Left hindlimb (tissue), 1 donor: ENCODE measurements around the gene TAAR9.
"Not testable (repeated sequence)": the region's sequence is repeated elsewhere in the genome, so short reads cannot be mapped to it uniquely, and the experiment has no call there.

ENCODE experiments used
- DNase-seq: peaks from one replicate; pipeline ENCODE4 v3.0.0-alpha.2; 2018

TAAR9 gene

DNA sequence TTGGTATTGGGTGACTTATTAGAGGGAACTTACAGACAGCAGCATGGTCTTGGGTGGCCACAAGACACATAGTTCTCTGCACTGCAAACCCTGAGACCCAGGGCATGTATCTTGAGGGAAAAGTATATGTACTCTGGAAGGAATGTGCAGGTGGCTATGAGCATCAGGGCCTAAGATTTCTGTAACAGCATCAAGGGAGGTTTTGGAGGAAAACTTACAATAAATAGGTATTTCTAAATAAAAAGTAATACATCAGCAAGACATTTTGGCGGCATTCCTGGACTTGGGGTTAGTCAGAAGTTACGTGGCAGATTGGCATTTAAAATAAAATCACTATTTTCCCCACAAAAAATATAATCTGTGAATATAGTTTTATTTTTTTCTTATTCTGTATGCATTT is 17.1 kb upstream of the TAAR9 start:
- no peak for DNase-seq

DNA sequence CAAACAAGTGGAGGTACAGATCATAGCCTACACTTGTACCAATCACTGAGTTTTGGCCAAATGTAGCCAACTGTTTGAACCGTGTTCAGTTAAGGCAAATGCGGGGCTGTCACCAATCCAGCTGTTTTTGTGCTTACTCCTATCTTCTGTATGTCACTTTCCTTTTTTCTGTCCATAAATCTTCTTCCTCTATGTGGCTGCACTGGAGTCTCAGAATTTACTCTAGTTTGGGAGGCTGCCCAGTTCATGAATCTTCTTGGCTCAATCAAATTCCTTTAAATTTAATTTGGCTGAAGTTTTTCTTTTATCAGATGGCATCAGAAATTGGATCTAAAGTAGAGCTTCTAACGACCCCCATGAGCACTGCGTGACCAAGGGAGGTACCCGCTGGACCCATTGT is 13.4 kb upstream of the TAAR9 start:
- DNase-seq: no peak

DNA sequence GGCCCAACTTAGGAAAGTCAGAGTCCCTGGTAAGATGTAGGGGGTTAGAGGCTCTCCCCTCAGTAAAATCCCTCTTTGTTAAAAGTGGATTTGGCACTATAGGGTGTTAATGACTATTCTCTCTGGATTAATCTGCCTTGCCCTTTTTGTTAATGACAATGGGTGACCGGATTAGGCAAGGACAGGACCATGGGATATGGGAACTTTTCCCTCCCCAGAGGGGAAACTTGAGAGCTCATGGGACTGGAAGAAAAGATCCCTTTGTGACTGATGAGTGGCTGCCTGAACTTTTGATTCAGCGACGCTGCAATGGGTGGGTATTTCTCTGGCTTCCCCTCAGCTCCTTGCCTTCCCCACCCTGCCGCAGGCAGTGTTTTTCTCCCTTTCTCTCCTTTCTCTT is 12.2 kb upstream of the TAAR9 start:
- DNase-seq: no peak

DNA sequence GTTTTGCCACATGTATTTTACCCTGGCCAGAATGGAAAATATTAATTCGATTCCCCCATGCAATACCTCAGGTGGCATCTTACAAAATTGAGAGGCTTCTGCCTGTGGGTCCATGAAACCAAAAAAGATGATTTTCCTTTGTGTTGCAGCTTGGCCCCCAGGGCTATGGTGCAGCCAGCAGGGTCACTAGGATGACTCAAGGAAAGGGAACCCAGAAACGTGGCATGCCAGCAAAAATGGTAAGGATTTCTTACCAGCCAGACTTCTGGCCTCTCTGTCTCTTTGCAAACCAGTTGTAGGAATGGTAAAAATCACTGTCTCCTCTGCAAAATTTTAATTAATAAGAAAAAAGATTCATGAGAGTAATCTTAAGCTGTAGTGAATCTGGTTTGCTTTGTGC is 11.6 kb upstream of the TAAR9 start:
- no peak for DNase-seq

DNA sequence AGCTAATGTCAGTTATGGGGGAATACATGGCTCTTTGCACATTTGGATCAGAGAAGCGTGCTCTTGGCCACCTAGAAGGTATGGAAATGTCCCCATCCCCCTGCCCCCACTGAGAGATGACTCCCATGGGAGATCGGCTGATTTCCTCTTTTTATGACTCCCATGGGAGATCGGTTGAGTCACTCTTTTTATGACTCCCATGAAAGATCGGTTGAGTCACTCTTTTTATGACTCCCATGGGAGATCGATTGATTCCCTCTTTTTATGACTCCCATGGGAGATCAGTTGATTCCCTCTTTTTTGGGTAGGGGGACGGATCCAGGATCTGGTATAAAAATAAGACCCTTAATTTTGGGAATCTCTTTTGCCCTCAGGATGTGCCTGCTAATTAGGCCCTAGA is 10.3 kb upstream of the TAAR9 start:
- DNase-seq: no peak

DNA sequence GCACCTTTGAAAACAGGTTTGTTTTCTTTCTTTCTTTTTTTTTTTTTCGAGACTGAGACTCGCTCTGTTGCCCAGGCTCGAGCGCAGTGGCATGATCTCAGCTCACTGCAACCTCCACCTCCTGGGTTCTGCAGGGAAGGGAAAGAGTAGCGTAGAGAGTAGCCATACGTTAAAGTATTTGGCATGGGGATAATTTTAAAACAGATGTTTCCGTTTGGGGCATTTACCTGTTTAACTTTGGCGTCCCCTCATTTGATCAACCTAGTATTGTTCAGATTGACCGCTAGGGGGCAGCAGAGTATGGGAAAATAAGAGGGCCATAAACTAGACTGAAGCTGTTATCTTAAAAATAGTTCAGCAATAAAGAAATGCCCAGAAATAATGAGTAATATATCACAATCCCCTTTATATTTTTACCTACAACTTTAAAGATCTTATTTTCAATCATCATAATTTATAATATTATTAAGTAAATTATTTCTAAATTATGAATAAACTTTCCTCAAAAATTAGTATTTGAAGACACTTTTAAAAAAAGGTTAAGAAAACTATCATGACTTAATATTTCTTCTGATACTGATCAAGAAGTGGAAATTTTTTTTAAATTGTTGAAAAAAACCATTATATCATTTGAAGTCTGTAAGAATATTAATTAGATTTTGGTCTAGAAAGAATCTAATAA is 7.6 kb upstream of the TAAR9 start:
- peak; percentile 41 for DNase-seq

DNA sequence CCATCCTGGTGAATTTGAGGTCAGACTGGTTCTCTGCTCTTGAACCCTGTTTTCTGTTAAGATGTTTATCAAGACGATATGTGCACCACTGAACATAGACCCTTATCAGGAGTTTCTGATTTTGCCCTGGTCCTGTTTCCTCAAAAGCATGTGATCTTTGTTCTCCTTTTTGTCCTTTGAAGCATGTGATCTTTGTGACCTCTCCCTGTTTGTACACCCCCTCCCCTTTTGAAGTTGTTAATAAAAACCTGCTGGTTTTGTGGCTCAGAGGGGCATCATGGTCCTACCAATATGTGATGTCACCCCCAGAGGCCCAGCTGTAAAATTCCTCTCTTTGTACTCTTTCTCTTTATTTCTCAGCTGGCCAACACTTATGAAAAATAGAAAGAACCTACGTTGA is 3.5 kb upstream of the TAAR9 start:
- DNase-seq: not testable (repeated sequence)

DNA sequence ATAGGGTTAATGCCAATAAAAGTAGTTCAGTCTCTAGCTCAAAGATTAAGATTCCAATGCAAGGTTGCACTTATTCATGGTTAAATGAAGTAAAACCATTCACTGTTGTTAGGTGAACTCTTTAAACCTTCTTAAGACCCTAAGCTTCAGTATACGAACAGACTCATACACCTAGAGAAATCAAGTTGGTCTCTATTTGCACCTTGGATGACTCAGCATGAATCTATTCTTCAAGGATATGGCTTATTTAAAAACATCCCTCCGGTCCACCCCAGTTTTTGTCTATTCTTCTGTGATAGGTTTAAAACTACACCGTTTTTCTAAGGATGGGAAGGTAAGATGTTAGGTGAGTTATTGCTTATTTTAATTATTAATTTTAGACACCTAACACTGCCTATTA is 932 bp upstream of the TAAR9 start:
- no peak for DNase-seq

DNA sequence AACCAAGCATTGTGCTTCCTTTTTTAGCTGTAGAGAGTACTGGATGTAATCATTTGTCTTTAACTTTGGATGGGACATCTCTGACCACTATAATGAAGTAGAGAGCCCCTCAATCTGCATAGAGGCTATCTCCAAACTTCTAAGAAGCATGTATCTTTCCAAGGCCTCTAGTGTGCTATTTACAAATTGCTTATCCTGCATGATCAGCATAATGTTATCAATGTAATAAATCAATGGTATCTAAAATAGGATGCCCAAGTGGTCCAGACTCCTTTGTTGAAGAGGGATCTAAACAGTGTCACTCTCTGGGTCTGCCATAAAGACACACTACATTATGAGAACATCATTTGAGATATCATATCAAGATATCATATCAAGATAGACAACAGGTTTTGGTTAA is 6.7 kb downstream of the TAAR9 start:
- DNase-seq: no peak

DNA sequence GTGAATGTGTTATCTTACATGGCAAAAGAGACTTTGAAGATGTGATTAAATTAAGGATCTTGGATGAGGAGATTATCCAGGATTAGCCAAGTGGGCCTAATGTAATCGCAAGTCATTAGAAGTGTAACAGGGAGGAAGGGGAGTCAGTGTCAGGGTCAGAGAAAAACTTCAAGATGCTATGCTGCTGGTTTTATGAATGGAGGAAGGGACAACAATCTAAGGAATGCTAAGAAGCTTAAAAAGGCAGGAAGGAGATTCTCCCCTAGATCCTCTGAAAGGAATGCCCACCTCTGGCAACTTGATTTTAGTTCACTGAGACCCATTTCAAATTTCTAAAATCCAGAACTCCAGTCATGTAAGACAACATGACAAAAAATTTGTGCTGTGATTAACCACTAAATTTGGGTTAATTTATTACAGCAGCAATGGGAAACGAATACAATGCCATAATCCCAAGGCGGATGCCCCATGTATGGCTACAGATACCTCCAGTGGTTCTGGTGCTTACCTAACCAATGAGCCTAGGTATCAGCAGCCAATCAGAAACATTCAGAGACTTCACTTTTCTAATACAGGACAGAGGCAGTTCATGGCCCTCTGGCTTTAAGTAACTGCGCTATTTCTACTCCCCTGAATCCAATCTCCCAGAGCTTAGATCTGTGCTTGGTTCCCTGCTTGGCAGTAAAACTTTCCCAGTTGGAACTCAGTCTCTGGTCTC is 10.8 kb downstream of the TAAR9 start:
- no peak for DNase-seq

DNA sequence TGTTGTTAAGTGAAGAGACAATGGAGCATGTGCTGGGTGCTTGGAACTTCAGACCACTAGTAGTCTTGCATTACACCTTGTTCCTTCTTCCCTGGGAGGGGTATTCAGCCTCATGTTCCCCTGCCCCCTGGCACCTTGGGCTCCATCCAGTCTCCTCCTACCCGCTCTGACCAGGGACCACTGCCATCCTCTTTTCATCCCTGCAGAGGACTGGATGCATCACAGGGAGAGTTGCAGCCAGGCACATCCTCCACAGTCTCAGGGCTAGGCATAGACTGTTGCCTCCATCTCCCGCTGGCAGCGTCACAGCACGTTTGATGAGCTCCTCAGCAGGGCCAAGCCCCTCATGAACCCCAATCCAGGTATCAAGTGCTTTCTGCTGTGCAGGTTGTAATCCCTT is 13.1 kb downstream of the TAAR9 start:
- DNase-seq: no peak

DNA sequence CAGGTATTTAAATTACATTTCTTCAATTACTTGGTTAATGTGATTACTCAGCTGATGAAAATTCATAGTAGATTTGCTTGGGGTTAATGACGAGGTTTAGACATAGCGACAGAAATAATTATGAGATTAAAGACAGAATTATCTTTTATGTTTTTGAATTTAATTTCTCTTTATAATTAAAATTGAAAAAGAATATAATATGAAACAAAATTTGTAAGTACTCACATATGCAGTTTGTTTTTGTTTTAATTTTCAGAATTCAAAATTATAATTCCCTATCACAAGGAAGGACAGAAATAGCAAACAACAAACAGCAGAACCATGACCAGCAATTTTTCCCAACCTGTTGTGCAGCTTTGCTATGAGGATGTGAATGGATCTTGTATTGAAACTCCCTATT is 14.3 kb downstream of the TAAR9 start, which contains the start of gene TAAR8:
Gene TAAR8 (plus strand): TSS at position 301 of the 400 bp plus-strand sequence. CDS start 21 bp downstream, at position 322.
- no peak for DNase-seq

DNA sequence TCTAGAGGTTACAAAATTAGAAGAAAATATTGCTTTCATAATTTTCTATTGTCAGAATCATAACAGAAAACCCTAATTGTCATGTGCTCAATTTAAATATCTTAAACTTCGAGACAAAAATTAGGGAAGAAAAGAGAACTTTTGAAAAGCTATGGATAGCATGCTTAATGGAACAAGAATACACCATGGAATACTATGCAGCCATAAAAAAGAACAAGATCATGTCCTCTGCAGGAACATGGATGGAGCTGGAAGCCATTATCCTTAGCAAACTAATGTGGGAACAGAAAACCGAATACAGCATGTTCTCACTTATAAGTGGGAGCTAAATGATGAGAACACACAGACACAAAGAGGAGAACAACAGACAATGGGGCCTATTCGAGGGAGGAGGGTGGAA is 22.0 kb downstream of the TAAR9 start:
- DNase-seq: not testable (repeated sequence)

DNA sequence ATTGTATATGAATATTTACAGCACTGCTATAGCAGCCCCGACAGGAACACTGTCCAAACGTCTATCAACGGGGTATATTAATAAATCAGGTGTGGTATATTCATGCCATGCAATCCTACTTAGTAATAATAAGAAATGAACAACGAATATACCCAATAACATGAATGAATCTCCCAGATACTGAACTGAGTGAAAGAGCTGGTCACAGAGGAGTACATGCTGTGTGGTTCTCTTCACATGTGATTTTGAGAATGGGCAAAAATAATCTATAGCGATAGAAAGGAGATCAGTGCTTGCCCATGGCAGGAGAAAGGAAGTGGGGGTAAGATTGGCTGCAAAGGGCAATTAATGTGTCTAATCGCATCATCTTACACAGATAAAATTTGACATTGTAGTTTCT is 28.3 kb downstream of the TAAR9 start:
- DNase-seq: no peak

DNA sequence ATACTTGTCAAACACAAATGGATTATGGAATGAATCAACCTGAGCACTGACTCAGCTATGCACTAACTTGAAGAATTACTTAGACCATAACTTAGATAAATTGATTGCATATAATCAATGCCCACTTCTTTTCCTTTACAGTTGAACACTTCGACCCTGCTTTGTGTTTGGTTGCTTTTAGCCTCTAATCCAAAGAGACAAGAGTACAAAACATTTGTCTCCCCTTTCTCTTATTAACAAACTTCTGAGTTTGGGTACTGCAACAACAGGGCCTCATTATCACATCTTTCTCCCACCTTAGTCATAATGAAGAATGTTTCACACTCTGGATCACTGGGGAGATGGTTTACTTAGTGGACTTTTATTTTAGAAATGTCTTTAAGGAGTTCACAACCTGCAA is 29.5 kb downstream of the TAAR9 start:
- DNase-seq: no peak

DNA sequence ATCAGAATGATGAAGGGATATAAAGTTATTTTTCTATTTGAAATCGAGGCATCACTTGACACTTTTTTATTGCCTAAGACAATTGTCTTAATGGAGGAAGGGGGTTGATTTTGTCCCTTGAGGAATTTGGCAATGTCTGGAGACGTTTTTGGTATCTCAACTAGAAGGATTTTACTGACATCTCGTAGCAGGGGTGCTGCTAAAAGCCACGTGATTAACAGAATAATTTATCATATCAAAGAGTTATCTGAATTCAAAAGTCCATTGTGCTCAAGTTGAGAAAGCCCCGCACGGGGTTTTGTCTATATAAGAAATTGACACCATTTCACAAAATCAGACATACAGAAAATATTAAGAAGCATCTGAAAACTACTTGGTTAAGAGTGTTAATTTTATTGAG is 30.5 kb downstream of the TAAR9 start:
- no peak for DNase-seq

DNA sequence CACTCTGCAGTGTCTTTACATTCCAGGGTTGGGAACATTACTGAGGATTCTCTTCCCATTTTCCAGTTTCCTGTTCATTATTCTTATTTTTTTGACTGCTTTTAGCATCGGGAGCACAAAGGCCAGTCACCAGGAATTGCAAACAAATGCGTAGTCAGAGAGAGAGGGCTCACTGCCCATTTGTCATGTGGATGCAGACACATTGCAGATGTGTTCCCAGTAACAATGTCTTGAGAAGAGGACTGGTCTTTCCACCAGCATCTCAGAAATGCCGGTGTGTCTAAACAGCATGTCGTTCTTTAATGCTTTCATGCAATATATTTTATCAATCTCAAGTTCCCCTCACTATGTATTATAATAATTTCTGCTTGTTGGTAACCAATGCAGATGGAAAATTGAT is 31.1 kb downstream of the TAAR9 start:
- DNase-seq: no peak

DNA sequence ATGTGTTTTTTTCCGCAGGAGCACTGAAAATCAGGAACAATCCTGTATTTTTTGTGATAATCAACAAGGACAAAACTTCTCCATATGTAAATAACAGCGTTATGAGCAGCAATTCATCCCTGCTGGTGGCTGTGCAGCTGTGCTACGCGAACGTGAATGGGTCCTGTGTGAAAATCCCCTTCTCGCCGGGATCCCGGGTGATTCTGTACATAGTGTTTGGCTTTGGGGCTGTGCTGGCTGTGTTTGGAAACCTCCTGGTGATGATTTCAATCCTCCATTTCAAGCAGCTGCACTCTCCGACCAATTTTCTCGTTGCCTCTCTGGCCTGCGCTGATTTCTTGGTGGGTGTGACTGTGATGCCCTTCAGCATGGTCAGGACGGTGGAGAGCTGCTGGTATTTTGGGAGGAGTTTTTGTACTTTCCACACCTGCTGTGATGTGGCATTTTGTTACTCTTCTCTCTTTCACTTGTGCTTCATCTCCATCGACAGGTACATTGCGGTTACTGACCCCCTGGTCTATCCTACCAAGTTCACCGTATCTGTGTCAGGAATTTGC is 32.2 kb downstream of the TAAR9 start, which contains the start of gene TAAR6:
Gene TAAR6 (plus strand): TSS at position 102 of the 557 bp plus-strand sequence. CDS start 0 bp downstream, at position 102.
- DNase-seq: no peak

DNA sequence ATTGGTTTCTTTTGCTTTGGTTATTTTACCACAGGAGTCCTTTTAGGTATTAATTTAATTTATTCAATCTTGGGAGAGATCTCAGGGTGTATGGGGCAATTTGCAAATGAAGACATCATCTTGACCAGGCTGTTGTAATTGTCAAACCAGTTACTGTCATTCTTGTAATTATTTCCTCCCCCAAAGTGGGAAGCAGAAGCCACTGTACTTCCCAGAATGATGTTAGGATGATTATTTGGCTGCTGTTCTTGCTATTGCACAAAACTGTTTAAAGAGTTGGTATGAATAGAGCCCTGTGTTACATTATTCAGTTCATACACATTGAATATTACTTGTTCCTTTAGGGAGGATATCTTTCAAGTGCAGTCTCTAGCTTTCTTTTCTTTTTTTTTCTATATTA is 33.7 kb downstream of the TAAR9 start:
- DNase-seq: no peak

DNA sequence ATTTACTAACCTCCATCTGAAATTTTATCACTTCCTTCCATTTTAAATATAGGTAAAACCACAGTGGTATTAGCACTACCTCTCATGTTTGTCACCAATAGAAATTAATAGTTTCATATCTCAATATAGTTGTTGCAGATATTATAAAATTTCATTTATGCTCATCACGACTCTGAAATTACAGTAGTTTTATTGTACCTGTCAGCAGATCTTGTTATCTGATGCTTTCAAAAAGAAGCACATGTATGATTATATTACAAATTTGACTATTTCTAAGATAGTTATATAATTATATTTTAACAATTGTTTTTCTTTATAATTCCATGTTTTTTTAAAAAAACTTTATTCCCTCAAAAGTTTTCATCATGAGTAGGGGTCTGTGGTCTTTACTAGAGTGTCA is 46.6 kb downstream of the TAAR9 start:
- DNase-seq: no peak

DNA sequence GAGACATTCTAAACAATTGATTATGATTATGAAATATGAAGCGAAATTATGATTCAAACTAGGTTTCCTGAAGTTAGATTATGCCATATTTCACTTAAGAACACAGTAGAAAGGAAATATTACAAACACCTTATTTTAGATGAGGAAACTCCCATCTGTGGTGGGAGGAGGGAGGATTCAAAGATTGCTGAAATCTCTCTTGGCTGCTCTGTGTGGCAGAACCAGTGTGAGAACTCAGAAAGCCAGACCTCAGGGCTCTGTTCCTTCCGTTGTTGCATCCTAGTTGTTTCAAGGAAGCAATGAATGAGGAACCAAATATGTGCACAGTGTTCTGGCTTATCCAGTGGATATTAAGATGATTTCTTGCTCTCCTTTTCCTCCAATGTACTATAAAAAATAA is 49.3 kb downstream of the TAAR9 start:
- no peak for DNase-seq
